ENCODE results near the gene GRPEL2. TPM values are rescaled to one million over a fixed set of nuclear protein-coding genes. Genes with fewer than 3 reads are reported as not detected.
A peak's percentile ranks its signal among the peaks of the same experiment; 100 is the strongest.

GRPEL2 gene
- total and polyA plus RNA-seq, 2 of the 8 experiments (the other 6 are each of a cell fraction or from before 2014, with no cell fraction given): 11.2 to 52.2 TPM

DNA sequence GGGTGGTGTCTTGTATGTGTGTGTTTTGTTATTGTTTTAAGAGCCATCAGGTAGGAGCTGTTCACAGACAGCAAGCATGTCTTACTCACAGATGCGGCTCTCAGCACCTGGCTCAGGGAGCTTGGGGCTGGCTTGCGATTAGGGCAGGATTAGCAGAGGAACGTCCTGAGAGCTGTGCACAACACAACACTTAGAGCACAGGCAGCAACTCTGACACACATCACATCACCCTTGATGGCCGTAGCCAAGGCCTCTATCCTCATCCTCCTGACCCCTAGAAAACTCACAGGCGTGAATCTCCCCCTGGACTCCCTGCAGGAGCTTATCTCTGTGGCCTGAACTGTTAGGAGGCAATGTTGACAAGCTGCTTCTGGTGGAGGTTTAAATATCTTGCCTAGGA is 40.9 kb downstream of the GRPEL2 start:
- Histone ChIP-seq H4K91ac (replicated peaks; ENCODE audit: insufficient read length, low read length) (no peak overlapping the region), H3K14ac (ENCODE audit: insufficient read length) (no peak overlapping the region), H3K27ac (ENCODE audit: low read depth, low read length) (no peak overlapping the region), H2BK12ac (ENCODE audit: low read depth, low read length) (no peak overlapping the region), H2BK120ac (replicated peaks; ENCODE audit: low read depth, low read length) (no peak overlapping the region), H3K4me2 (ENCODE audit: insufficient read depth in 1 of 2, low read depth in 2 of 2, low read length in 2 of 2) (no peak overlapping the region), H3K4me3 (ENCODE audit: extremely low read depth in 1 of 4, insufficient read depth in 2 of 4, low read depth in 3 of 4, low read length in 4 of 4) (no peak overlapping the region), H3K79me2 (ENCODE audit: control insufficient read depth in 1 of 2, insufficient read depth in 2 of 2, low read length in 2 of 2) (no peaks in the 10 kb centered on the region), H3K79me1 (ENCODE audit: low read depth, low read length) (no peaks in the 10 kb centered on the region), H4K20me1 (replicated peaks in 1 of 2; ENCODE audit: control insufficient read depth in 1 of 2, insufficient read depth in 2 of 2, low read length in 2 of 2) (no peaks in the 10 kb centered on the region), H2AFZ (ENCODE audit: low read length) (no peak overlapping the region), H2BK15ac (ENCODE audit: low read length) (peak overlapping the region; percentile 31; the same call in 1 of the 2 replicates), H3K18ac (ENCODE audit: extremely low read depth, low read length) (no peak overlapping the region), H3K36me3 (ENCODE audit: control insufficient read depth in 2 of 4, insufficient read depth in 4 of 4, low read length in 3 of 4) (no peaks in the 10 kb centered on the region), H3K23me2 (ENCODE audit: low read depth, low read length) (peaks cover 2% of the 10 kb centered on the region; the same call in 1 of the 2 replicates), H2AK5ac (ENCODE audit: low read depth, low read length) (no peak overlapping the region), H4K8ac (ENCODE audit: extremely low read depth, insufficient read depth, low read length) (no peak overlapping the region), H3K4me1 (replicated peaks in 1 of 4; ENCODE audit: control insufficient read depth in 3 of 4, insufficient read depth in 4 of 4, low read length in 3 of 4) (no peaks in the 10 kb centered on the region), H2BK20ac (ENCODE audit: low read length) (no peak overlapping the region), H3K9me3 (ENCODE audit: insufficient read depth in 2 of 2, low read depth in 1 of 2, low read length in 1 of 2) (no peaks in the 10 kb centered on the region), H3K4ac (replicated peaks; ENCODE audit: insufficient read length, low read depth, low read length) (no peak overlapping the region), H3K9ac (replicated peaks in 1 of 4; ENCODE audit: extremely low read depth in 1 of 4, low read depth in 3 of 4, low read length in 3 of 4) (no peak overlapping the region), H2BK5ac (ENCODE audit: low read depth, low read length) (no peak overlapping the region), H3K23ac (ENCODE audit: insufficient read length) (no peak overlapping the region), H3K56ac (replicated peaks; ENCODE audit: insufficient read length, low read depth, low read length) (no peak overlapping the region), H4K5ac (ENCODE audit: insufficient read length, low read depth, low read length) (no peak overlapping the region), H3K27me3 (replicated peaks in 1 of 4; ENCODE audit: control insufficient read depth in 3 of 4, extremely low read depth in 1 of 4, insufficient read depth in 3 of 4, low read length in 3 of 4) (no peaks in the 10 kb centered on the region; a peak in 1 of 7 replicates)
- WGBS, 2 experiments (ENCODE audit: extremely low coverage in 1 of 2, insufficient coverage in 1 of 2, insufficient read length in 1 of 2, insufficient replicate concordance in 2 of 2, low coverage in 1 of 2, low lambda C conversion rate in 2 of 2, missing lambda C conversion rate in 1 of 2): 90% methylated on average over 5 of the region's 5 CpGs; no CpG with 5 or more reads in 1 of the 2 experiments
- CTCF ChIA-PET (ENCODE audit: partially characterized antibody): interaction anchor here (0.5 to 46.1 kb wide), 14 partner anchors 10 to 232 kb away, joined by 3 to 1310 read pairs (median 4); no protein-coding TSS in a partner anchor
- no peak for FAIRE-seq
- POLR2A ChIA-PET (ENCODE audit: partially characterized antibody): interaction anchor here (1.1 to 1.6 kb wide), 2 partner anchors 10 to 13 kb away, joined by 3 to 6 read pairs; no protein-coding TSS in a partner anchor
- DNase-seq (ENCODE audit: low read depth in 1 of 2, low spot score in 2 of 2): no peak
- no peak for TF ChIP-seq SIRT6 (IDR thresholded peaks at IDR 0.05; ENCODE audit: low read length)
- no peak for TF ChIP-seq PHF8 (conservative IDR thresholded peaks at IDR 0.05; ENCODE audit: low read depth, low read length)
- no peak for TF ChIP-seq BRCA1 (IDR thresholded peaks at IDR 0.05; ENCODE audit: low read depth, low read length)
- no peak for TF ChIP-seq RBBP5 (IDR thresholded peaks at IDR 0.05; ENCODE audit: borderline replicate concordance, low read depth, low read length)
- TF ChIP-seq GABPA (IDR thresholded peaks at IDR 0.05; ENCODE audit: borderline replicate concordance, insufficient read depth, low read length): no peak
- no peak for TF ChIP-seq POLR2AphosphoS5 (IDR thresholded peaks at IDR 0.05; ENCODE audit: low read depth, low read length)

Data from H1 (cell line).